ENCODE results near the gene HLA-DQA2.
"Not testable (repeated sequence)": the region's sequence is repeated elsewhere in the genome, so short reads cannot be mapped to it uniquely, and the experiment has no call there.

HLA-DQA2 gene

GRCh38 chr6:32741031-32741960, at the start of gene HLA-DQA2:
Gene HLA-DQA2 (plus strand): TSS chr6:32741391. CDS start chr6:32741444, 53 bp downstream.
- DNase-seq, result no peak

GRCh38 chr6:32692019-32692418, 49.2 kb upstream of the HLA-DQA2 start:
- no peak for DNase-seq

GRCh38 chr6:32697031-32697430, 44.2 kb upstream of the HLA-DQA2 start:
- DNase-seq, result no peak

- DNase-seq, result peak in 28 of 58 donors; percentile 0 to 45 (median 4)
Measured at GRCh38 chr6:32700391-32701040, 40.7 kb upstream of the HLA-DQA2 start.

GRCh38 chr6:32703347-32703746, 37.8 kb upstream of the HLA-DQA2 start:
- DNase-seq, result no peak

GRCh38 chr6:32705164-32705563, 36.0 kb upstream of the HLA-DQA2 start:
- not testable (repeated sequence) for DNase-seq

GRCh38 chr6:32709625-32710024, 31.6 kb upstream of the HLA-DQA2 start:
- no peak for DNase-seq

GRCh38 chr6:32713241-32713640, 27.9 kb upstream of the HLA-DQA2 start:
- no peak for DNase-seq

- no peak for DNase-seq
Measured at GRCh38 chr6:32716396-32716795, 24.8 kb upstream of the HLA-DQA2 start.

GRCh38 chr6:32718879-32719278, 22.3 kb upstream of the HLA-DQA2 start:
- DNase-seq, result no peak

- DNase-seq, result no peak
Measured at GRCh38 chr6:32738126-32738525, 3.1 kb upstream of the HLA-DQA2 start.

- no peak for DNase-seq
Measured at GRCh38 chr6:32742374-32742773, 1.2 kb downstream of the HLA-DQA2 start.

GRCh38 chr6:32744776-32745175, 3.6 kb downstream of the HLA-DQA2 start:
- no peak for DNase-seq

- not testable (repeated sequence) for DNase-seq
Measured at GRCh38 chr6:32745649-32746048, 4.5 kb downstream of the HLA-DQA2 start.

- no peak for DNase-seq
Measured at GRCh38 chr6:32752580-32752979, 11.4 kb downstream of the HLA-DQA2 start.

GRCh38 chr6:32759669-32760068, 18.5 kb downstream of the HLA-DQA2 start:
- no peak for DNase-seq

- no peak for DNase-seq
Measured at GRCh38 chr6:32761072-32761471, 19.9 kb downstream of the HLA-DQA2 start.

- DNase-seq, result no peak
Measured at GRCh38 chr6:32761548-32761947, 20.4 kb downstream of the HLA-DQA2 start.

- no peak for DNase-seq
Measured at GRCh38 chr6:32763421-32763820, 22.2 kb downstream of the HLA-DQA2 start, which contains the start of gene HLA-DQB2. Gene HLA-DQB2 (minus strand): TSS chr6:32763532. CDS start chr6:32763470, 62 bp downstream.

GRCh38 chr6:32764048-32764447, 22.9 kb downstream of the HLA-DQA2 start:
- DNase-seq, result no peak

GRCh38 chr6:32772656-32773055, 31.5 kb downstream of the HLA-DQA2 start:
- DNase-seq, result no peak

GRCh38 chr6:32774426-32774825, 33.2 kb downstream of the HLA-DQA2 start:
- no peak for DNase-seq

Data from anterior cingulate cortex (tissue), 58 donors.